ENCODE results near the gene CLIP3. TPM values are rescaled to one million over a fixed set of nuclear protein-coding genes. Genes with fewer than 3 reads are reported as not detected.

CLIP3 gene
- total and polyA plus RNA-seq, 9 of the 15 experiments (the other 6 are each of a cell fraction or from before 2014, with no cell fraction given): 0.01 to 0.50 (median 0.15) TPM; not detected in 1

GRCh38 chr19:36054733-36055686 is 22.3 kb upstream of the CLIP3 start, which contains the start of gene WDR62 (continued):
- no peak for TF ChIP-seq ZNF592 (IDR thresholded peaks at IDR 0.05)
- no peak for TF ChIP-seq CCAR2 (IDR thresholded peaks at IDR 0.05; ENCODE audit: low read depth, low read length)
- TF ChIP-seq E2F1 (CRISPR knock-in tag; IDR thresholded peaks at IDR 0.05): peak; percentile 61; the same call in 1 of the 2 replicates
- TF ChIP-seq ATF1 (CRISPR knock-in tag; IDR thresholded peaks at IDR 0.05): peak; percentile 8; the same call in 1 of the 2 replicates
- TF ChIP-seq ATF1 (tag; IDR thresholded peaks at IDR 0.05): no peak
- no peak; the same call in 1 of the 2 replicates for TF ChIP-seq NCOA6 (IDR thresholded peaks at IDR 0.05)
- no peak for TF ChIP-seq OTX1 (CRISPR knock-in tag; IDR thresholded peaks at IDR 0.05)
- no peak for TF ChIP-seq XRCC3 (IDR thresholded peaks at IDR 0.05)
- no peak for TF ChIP-seq HIVEP1 (CRISPR knock-in tag; IDR thresholded peaks at IDR 0.05)
- TF ChIP-seq E2F8 (IDR thresholded peaks at IDR 0.05; ENCODE audit: low read depth, partially characterized antibody): peak; percentile 85
- 0 out of 2 replicates have a peak, but pooled peaks have one; percentile 22 for TF ChIP-seq ETS1 (conservative IDR thresholded peaks at IDR 0.05; ENCODE audit: control insufficient read depth, low read depth, low read length)
- TF ChIP-seq ZNF695 (CRISPR knock-in tag; IDR thresholded peaks at IDR 0.05): no peak
- no peak for TF ChIP-seq ILF3 (IDR thresholded peaks at IDR 0.05; ENCODE audit: borderline replicate concordance)
- no peak for TF ChIP-seq PYGO2 (tag; IDR thresholded peaks at IDR 0.05)
- TF ChIP-seq MTA1 (IDR thresholded peaks at IDR 0.05; ENCODE audit: borderline replicate concordance): no peak
- no peak for TF ChIP-seq ZFP30 (CRISPR knock-in tag; IDR thresholded peaks at IDR 0.05; ENCODE audit: borderline replicate concordance)
- no peak for TF ChIP-seq ZBTB8A (IDR thresholded peaks at IDR 0.05; ENCODE audit: partially characterized antibody)
- TF ChIP-seq NFATC3 (IDR thresholded peaks at IDR 0.05): no peak

Measured in K562 (cell line).